Liver (tissue), 3 donors: ENCODE results near the gene ANO7.

Experiments
- EGR1 ChIP-seq, 2 donors: IDR thresholded peaks; 2 replicates each; pipeline ENCODE4 v1.6.1; 2016 to 2018; ENCODE audit warnings: antibody characterized with exemption in 2 of 2, low read depth in 2 of 2
- GABPA ChIP-seq, 2 donors: IDR thresholded peaks in 1 of 2; conservative IDR thresholded peaks in 1 of 2; 2 replicates each; pipeline ENCODE4 v1.6.1; 2016; ENCODE audit warnings: antibody characterized with exemption in 2 of 2, mild to moderate bottlenecking in 1 of 2, moderate library complexity in 1 of 2
- HNF4A ChIP-seq, 2 donors: conservative IDR thresholded peaks; 2 replicates each; pipeline ENCODE4 v1.6.1; 2016; ENCODE audit warnings: antibody characterized with exemption in 2 of 2, mild to moderate bottlenecking in 2 of 2
- JUND ChIP-seq, 2 donors: IDR thresholded peaks; 2 replicates each; pipeline ENCODE4 v1.6.1; 2016; ENCODE audit warnings: antibody characterized with exemption in 2 of 2
- RAD21 ChIP-seq, 2 donors: IDR thresholded peaks; 2 replicates each; pipeline ENCODE4 v1.6.1; 2016; ENCODE audit warnings: antibody characterized with exemption in 2 of 2, mild to moderate bottlenecking in 2 of 2
- RXRA ChIP-seq, 2 donors: IDR thresholded peaks; 2 replicates each; pipeline ENCODE4 v1.6.1; 2017 to 2018; ENCODE audit warnings: antibody characterized with exemption in 2 of 2, mild to moderate bottlenecking in 1 of 2
- SP1 ChIP-seq: IDR thresholded peaks from 2 replicates; pipeline ENCODE4 v1.6.1; 2018; ENCODE audit warnings: antibody characterized with exemption, mild to moderate bottlenecking
- TAF1 ChIP-seq: conservative IDR thresholded peaks from 2 replicates; pipeline ENCODE4 v1.6.1; 2016; ENCODE audit warnings: antibody characterized with exemption, mild to moderate bottlenecking
- TF ChIP-seq, protein P1 (sequence below): IDR thresholded peaks from 2 replicates; pipeline ENCODE4 v1.6.1; 2016; ENCODE audit warnings: antibody characterized with exemption
- TF ChIP-seq, protein P2 (sequence below): fragments of 150-350 bp; IDR thresholded peaks from 2 replicates; pipeline ENCODE4 v1.5.1; 2017; ENCODE audit warnings: improper control_type of control experiment, low read depth, low read length; ENCODE audit not compliant: missing input control
- TF ChIP-seq, protein P3 (sequence below): IDR thresholded peaks from 2 replicates; pipeline ENCODE4 v1.6.1; 2016; ENCODE audit warnings: antibody characterized with exemption
- TF ChIP-seq, protein P4 (sequence below): IDR thresholded peaks from 2 replicates; pipeline ENCODE4 v1.6.1; 2016; ENCODE audit warnings: antibody characterized with exemption
- TF ChIP-seq, protein P5 (sequence below): IDR thresholded peaks from 2 replicates; pipeline ENCODE4 v1.6.1; 2016; ENCODE audit warnings: antibody characterized with exemption, mild to moderate bottlenecking
- donor health status: healthy.
- donor health status: healthy.

DNA sequence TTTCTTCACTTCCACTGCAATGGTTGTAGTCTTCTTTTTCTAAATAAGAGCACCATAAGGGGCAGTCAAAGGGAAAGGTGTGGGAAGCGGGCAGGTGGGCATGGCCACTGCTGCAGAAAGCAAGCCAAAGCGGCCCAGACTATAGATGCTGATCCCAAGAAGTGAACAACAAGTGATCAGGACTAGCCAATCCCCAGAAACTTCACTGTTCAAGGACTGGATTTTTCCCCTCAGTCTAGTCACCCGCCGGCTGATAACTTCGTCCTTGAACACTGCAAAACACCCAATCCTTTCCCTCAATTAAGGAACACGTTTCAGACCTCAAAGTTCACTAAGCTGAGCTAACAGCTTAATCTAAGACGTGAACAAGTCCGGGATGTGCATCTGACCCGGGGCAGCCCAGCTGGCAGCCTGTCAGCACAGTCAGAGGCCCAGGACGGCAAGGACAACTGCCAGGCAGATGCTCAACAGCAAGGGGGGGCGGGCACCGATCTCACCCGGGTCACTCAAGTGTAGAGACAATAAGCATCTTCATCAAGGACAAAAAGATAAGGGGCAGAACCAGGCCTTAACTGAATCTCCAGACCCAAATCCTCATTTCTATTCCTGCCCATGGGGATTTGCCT is 67.2 kb downstream of the ANO7 start:
- TF ChIP-seq TAF1 (no peak), EGR1 (IDR thresholded peaks at IDR 0.05; ENCODE audit: low read depth in 2 of 2) (no peak), RAD21 (IDR thresholded peaks at IDR 0.05) (no peak), SP1 (no peak), HNF4A (conservative IDR thresholded peaks at IDR 0.05) (peak in 1 of 2 donors; percentile 36), JUND (IDR thresholded peaks at IDR 0.05) (no peak), RXRA (IDR thresholded peaks at IDR 0.05) (peak in 1 of 2 donors; percentile 56), GABPA (IDR thresholded peaks at IDR 0.05 in 1 of 2, conservative IDR thresholded peaks at IDR 0.05 in 1 of 2) (no peak)
- TF ChIP-seq, protein P1, sequence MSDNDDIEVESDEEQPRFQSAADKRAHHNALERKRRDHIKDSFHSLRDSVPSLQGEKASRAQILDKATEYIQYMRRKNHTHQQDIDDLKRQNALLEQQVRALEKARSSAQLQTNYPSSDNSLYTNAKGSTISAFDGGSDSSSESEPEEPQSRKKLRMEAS, result no peak
- TF ChIP-seq, protein P2, sequence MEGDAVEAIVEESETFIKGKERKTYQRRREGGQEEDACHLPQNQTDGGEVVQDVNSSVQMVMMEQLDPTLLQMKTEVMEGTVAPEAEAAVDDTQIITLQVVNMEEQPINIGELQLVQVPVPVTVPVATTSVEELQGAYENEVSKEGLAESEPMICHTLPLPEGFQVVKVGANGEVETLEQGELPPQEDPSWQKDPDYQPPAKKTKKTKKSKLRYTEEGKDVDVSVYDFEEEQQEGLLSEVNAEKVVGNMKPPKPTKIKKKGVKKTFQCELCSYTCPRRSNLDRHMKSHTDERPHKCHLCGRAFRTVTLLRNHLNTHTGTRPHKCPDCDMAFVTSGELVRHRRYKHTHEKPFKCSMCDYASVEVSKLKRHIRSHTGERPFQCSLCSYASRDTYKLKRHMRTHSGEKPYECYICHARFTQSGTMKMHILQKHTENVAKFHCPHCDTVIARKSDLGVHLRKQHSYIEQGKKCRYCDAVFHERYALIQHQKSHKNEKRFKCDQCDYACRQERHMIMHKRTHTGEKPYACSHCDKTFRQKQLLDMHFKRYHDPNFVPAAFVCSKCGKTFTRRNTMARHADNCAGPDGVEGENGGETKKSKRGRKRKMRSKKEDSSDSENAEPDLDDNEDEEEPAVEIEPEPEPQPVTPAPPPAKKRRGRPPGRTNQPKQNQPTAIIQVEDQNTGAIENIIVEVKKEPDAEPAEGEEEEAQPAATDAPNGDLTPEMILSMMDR, result no peak
- TF ChIP-seq, protein P3, sequence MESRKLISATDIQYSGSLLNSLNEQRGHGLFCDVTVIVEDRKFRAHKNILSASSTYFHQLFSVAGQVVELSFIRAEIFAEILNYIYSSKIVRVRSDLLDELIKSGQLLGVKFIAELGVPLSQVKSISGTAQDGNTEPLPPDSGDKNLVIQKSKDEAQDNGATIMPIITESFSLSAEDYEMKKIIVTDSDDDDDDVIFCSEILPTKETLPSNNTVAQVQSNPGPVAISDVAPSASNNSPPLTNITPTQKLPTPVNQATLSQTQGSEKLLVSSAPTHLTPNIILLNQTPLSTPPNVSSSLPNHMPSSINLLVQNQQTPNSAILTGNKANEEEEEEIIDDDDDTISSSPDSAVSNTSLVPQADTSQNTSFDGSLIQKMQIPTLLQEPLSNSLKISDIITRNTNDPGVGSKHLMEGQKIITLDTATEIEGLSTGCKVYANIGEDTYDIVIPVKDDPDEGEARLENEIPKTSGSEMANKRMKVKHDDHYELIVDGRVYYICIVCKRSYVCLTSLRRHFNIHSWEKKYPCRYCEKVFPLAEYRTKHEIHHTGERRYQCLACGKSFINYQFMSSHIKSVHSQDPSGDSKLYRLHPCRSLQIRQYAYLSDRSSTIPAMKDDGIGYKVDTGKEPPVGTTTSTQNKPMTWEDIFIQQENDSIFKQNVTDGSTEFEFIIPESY, result no peak
- TF ChIP-seq, protein P4, sequence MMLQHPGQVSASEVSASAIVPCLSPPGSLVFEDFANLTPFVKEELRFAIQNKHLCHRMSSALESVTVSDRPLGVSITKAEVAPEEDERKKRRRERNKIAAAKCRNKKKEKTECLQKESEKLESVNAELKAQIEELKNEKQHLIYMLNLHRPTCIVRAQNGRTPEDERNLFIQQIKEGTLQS, result no peak
- TF ChIP-seq, protein P5, sequence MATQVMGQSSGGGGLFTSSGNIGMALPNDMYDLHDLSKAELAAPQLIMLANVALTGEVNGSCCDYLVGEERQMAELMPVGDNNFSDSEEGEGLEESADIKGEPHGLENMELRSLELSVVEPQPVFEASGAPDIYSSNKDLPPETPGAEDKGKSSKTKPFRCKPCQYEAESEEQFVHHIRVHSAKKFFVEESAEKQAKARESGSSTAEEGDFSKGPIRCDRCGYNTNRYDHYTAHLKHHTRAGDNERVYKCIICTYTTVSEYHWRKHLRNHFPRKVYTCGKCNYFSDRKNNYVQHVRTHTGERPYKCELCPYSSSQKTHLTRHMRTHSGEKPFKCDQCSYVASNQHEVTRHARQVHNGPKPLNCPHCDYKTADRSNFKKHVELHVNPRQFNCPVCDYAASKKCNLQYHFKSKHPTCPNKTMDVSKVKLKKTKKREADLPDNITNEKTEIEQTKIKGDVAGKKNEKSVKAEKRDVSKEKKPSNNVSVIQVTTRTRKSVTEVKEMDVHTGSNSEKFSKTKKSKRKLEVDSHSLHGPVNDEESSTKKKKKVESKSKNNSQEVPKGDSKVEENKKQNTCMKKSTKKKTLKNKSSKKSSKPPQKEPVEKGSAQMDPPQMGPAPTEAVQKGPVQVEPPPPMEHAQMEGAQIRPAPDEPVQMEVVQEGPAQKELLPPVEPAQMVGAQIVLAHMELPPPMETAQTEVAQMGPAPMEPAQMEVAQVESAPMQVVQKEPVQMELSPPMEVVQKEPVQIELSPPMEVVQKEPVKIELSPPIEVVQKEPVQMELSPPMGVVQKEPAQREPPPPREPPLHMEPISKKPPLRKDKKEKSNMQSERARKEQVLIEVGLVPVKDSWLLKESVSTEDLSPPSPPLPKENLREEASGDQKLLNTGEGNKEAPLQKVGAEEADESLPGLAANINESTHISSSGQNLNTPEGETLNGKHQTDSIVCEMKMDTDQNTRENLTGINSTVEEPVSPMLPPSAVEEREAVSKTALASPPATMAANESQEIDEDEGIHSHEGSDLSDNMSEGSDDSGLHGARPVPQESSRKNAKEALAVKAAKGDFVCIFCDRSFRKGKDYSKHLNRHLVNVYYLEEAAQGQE, result no peak
